AG10803 (cell line): Measurements from ENCODE around the gene GCNA.
A peak's percentile ranks its signal among the peaks of the same experiment; 100 is the strongest.

ENCODE experiments used
- DNase-seq: peaks from one replicate; pipeline ENCODE4 v3.0.0; 2010; ENCODE audit warnings: low read depth
- H3K4me3 ChIP-seq: 2 replicates; pipeline ENCODE4 v1.5.1; 2011; ENCODE audit warnings: mild to moderate bottlenecking, low read length, control low read depth
- CTCF ChIP-seq: conservative IDR thresholded peaks from 2 replicates; pipeline ENCODE4 v1.5.1; 2011; ENCODE audit warnings: mild to moderate bottlenecking, low read length, control low read depth, inconsistent platforms

GCNA gene

GRCh38 chrX:71627588-71628404 is 49.6 kb downstream of the GCNA start:
- DNase-seq: peak; percentile 63
- TF ChIP-seq CTCF: no peak
- no peak overlapping the region for H3K4me3 ChIP-seq

GRCh38 chrX:71629467-71629866 is 51.2 kb downstream of the GCNA start:
- TF ChIP-seq CTCF: no peak
- no peak for DNase-seq
- no peak overlapping the region for H3K4me3 ChIP-seq

- no peak overlapping the region for H3K4me3 ChIP-seq
- no peak for TF ChIP-seq CTCF
- DNase-seq: no peak
These were observed 54.9 kb downstream of the GCNA start for GRCh38 chrX:71632923-71633657.

GRCh38 chrX:71634366-71634765 is 56.1 kb downstream of the GCNA start:
- no peak for TF ChIP-seq CTCF
- DNase-seq: no peak
- no peak overlapping the region for H3K4me3 ChIP-seq

GRCh38 chrX:71636438-71637252 is 58.4 kb downstream of the GCNA start:
- no peak for TF ChIP-seq CTCF
- no peak overlapping the region for H3K4me3 ChIP-seq
- DNase-seq: no peak

- DNase-seq: peak; percentile 31
- no peak overlapping the region for H3K4me3 ChIP-seq
- TF ChIP-seq CTCF: no peak
These were observed 59.0 kb downstream of the GCNA start for GRCh38 chrX:71637253-71637618.
